ENCODE results near the gene SLFN14. TPM values are rescaled to one million over a fixed set of nuclear protein-coding genes. Genes with fewer than 3 reads are reported as not detected.

SLFN14 gene
- total RNA-seq, 1 experiment from 2014 or later, result not detected

DNA sequence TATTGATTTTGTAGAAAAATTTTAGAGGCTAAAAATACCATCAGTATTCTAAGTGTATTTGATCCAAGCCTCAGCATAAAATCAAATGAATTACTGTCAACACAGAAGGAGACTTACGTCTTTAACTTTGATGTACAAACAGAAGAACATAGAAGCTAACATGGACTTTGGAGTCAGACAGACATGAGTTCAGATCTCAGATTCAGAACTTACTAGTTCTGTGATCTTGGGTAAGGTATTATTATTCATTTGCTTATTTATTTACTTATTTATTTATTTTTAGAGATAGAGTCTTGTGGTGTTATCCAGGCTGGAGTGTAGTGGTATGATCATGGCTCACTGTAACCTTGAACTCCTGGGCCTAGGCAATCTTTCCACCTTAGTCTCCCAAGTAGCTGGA, 19.2 kb downstream of the SLFN14 start:
- WGBS (ENCODE audit: extremely low coverage, insufficient read length, low lambda C conversion rate), result no CpG with 5 or more reads among the region's 1 CpG
- Histone ChIP-seq H3K4me1 (ENCODE audit: insufficient read depth, low read length) (no peaks in the 10 kb centered on the region), H3K14ac (ENCODE audit: insufficient read depth, low read length) (no peak overlapping the region), H3K4me2 (ENCODE audit: insufficient read depth, insufficient read length, low read length) (no peak overlapping the region), H3K4ac (ENCODE audit: low read depth, low read length) (no peak overlapping the region), H3K27me3 (ENCODE audit: insufficient read depth, low read length) (no peaks in the 10 kb centered on the region), H3K56ac (ENCODE audit: insufficient read length, low read depth, low read length) (no peak overlapping the region), H3K23me2 (ENCODE audit: insufficient read length, low read depth, low read length, poor library complexity, severe bottlenecking) (no peaks in the 10 kb centered on the region), H2BK120ac (ENCODE audit: low read depth, low read length, poor library complexity, severe bottlenecking) (no peak overlapping the region), H2AFZ (ENCODE audit: low read length) (no peak overlapping the region), H4K5ac (ENCODE audit: insufficient read length, low read depth, low read length) (no peak overlapping the region), H4K8ac (replicated peaks; ENCODE audit: insufficient read length, low read depth, low read length) (no peak overlapping the region), H2BK15ac (ENCODE audit: low read depth, low read length) (no peak overlapping the region), H2BK20ac (ENCODE audit: low read depth, low read length, poor library complexity, severe bottlenecking) (no peak overlapping the region), H3K18ac (ENCODE audit: insufficient read length, low read depth, low read length) (no peak overlapping the region), H3K27ac (ENCODE audit: insufficient read length, low read depth, low read length) (no peak overlapping the region), H2BK5ac (ENCODE audit: insufficient read length, low read length) (no peak overlapping the region), H2BK12ac (ENCODE audit: insufficient read length, low read depth, low read length) (no peak overlapping the region), H3K79me1 (ENCODE audit: insufficient read depth, low read depth, low read length, poor library complexity, severe bottlenecking) (no peaks in the 10 kb centered on the region), H3K9ac (ENCODE audit: extremely low read depth, insufficient read length, low read length) (no peak overlapping the region), H3K9me3 (ENCODE audit: control insufficient read depth, low read depth, low read length) (no peaks in the 10 kb centered on the region), H3K79me2 (ENCODE audit: insufficient read depth, low read length) (no peaks in the 10 kb centered on the region), H4K91ac (ENCODE audit: insufficient read length, low read depth, low read length) (no peak overlapping the region), H2AK5ac (ENCODE audit: insufficient read length, low read length) (no peak overlapping the region), H3K23ac (ENCODE audit: insufficient read length, low read depth, low read length) (no peak overlapping the region), H3T11ph (ENCODE audit: low read length) (no peak overlapping the region), H4K20me1 (ENCODE audit: control insufficient read depth, insufficient read depth, insufficient read length) (no peaks in the 10 kb centered on the region)
- Mint-ChIP-seq H3K9me3 (no peaks in the 10 kb centered on the region), H3K4me3 (no peak overlapping the region), H3K27me3 (ENCODE audit: low read depth) (peaks cover 7% of the 10 kb centered on the region), H3K4me1 (no peaks in the 10 kb centered on the region), H3K27ac (no peak overlapping the region), H3K36me3 (ENCODE audit: insufficient read depth in 1 of 3, low read depth in 3 of 3) (no peaks in the 10 kb centered on the region)
- TF ChIP-seq, protein P1, sequence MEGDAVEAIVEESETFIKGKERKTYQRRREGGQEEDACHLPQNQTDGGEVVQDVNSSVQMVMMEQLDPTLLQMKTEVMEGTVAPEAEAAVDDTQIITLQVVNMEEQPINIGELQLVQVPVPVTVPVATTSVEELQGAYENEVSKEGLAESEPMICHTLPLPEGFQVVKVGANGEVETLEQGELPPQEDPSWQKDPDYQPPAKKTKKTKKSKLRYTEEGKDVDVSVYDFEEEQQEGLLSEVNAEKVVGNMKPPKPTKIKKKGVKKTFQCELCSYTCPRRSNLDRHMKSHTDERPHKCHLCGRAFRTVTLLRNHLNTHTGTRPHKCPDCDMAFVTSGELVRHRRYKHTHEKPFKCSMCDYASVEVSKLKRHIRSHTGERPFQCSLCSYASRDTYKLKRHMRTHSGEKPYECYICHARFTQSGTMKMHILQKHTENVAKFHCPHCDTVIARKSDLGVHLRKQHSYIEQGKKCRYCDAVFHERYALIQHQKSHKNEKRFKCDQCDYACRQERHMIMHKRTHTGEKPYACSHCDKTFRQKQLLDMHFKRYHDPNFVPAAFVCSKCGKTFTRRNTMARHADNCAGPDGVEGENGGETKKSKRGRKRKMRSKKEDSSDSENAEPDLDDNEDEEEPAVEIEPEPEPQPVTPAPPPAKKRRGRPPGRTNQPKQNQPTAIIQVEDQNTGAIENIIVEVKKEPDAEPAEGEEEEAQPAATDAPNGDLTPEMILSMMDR (conservative IDR thresholded peaks at IDR 0.05), result no peak
- DNase-seq, result no peak

Data from H9 (cell line).